Memory B cell (primary cell): Measurements from ENCODE around the gene TRAIP.

Experiments used
- ATAC-seq: fragments of 150-1000 bp; cut with Tn5 transposase; 2 replicates; pipeline ENCODE4 v1.10.0; 2021; ENCODE audit warnings: low read depth, mild to moderate bottlenecking, moderate library complexity
- DNase-seq, 2 donors: peaks; one replicate each; pipeline ENCODE4 v3.0.0; 2022; ENCODE audit warnings: low spot score in 2 of 2
- H3K27ac Mint-ChIP-seq: one replicate; pipeline ENCODE4 v1.8.0; 2022; ENCODE audit warnings: mild to moderate bottlenecking, moderate library complexity, mixed read lengths
- H3K27me3 Mint-ChIP-seq: one replicate; pipeline ENCODE4 v1.8.0; 2022; ENCODE audit warnings: mixed read lengths
- H3K36me3 Mint-ChIP-seq: one replicate; pipeline ENCODE4 v1.8.0; 2022; ENCODE audit warnings: mild to moderate bottlenecking, mixed read lengths
- H3K4me1 Mint-ChIP-seq: one replicate; pipeline ENCODE4 v1.8.0; 2022; ENCODE audit warnings: mixed read lengths
- H3K4me3 Mint-ChIP-seq: one replicate; pipeline ENCODE4 v1.8.0; 2022; ENCODE audit warnings: mild to moderate bottlenecking, moderate library complexity, mixed read lengths
- H3K9me3 Mint-ChIP-seq: one replicate; pipeline ENCODE4 v1.8.0; 2022; ENCODE audit warnings: mixed read lengths

The TRAIP gene

DNA sequence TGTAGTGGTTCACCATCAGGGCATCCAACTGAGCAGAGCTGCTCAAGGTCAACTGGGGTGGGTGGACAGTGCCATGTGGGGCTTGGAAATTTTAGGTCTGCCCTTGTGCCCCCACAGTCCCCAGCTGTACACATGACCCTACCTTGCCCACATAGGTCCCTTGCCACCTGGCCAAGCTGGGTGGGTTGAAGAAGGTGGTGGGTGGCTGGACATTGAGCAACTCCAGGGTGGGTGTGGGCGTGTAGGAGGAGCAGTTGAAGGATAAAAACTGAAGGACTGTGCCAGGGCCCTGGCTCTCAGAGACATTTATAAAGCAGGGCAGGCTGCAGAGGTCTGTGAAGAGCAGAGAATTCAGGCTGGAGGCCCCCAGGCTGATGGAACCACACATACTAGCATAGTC, 57.3 kb downstream of the TRAIP start:
- Mint-ChIP-seq H3K4me1 (peaks cover 11% of the 10 kb centered on the region), H3K4me3 (no peak overlapping the region), H3K9me3 (no peaks in the 10 kb centered on the region), H3K27ac (no peak overlapping the region), H3K27me3 (peaks cover 6% of the 10 kb centered on the region), H3K36me3 (no peaks in the 10 kb centered on the region)
- DNase-seq (no peak), ATAC-seq (no peak)

DNA sequence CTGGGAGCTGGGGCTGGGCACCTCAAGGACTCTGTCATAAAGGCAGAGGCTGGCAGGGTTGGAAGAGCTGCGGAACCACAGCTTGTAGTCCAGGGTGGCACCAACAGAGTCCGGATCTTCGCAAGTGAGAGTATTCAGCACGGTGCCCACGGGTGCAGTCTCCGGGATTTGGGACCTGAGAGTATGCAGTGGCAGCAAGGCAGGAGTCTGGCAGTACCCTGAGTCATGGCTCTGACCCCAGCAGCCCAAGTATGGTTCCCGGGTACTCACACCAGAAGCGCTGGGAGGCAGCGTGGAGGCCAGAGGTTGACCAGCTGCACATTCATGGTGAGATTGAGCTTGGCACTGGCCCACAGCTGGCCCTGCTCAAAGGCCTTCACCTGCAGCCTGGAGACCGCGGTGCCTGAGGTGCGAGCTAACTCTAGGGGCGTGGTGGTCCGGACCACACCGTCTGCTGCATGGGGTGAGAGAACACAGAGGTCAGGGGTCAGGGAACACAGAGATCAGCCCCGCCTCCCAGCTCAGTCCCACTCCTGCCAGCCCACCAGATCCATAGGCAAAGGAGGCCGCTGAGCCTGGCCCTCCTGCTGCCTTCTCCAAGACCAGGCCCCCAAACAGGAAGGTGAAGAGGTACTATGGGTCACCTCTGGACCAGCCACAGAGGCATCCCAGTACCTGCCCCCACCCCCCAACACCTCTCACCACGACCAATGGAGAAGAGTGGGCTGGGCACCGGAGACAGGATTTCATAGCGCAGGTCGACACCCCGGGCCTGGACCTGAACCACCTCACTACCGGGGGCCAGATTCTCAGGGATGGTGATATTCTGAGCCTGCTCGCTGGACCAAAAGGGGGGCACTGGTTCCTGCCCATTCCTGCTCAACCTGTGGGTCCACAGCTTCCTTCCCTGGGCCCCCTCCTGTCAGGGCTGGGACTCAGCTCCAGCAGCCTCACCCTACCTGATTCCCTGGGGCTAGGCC, 61.1 kb downstream of the TRAIP start:
- no peaks in the 10 kb centered on the region for H3K9me3 Mint-ChIP-seq
- ATAC-seq = no peak

DNA sequence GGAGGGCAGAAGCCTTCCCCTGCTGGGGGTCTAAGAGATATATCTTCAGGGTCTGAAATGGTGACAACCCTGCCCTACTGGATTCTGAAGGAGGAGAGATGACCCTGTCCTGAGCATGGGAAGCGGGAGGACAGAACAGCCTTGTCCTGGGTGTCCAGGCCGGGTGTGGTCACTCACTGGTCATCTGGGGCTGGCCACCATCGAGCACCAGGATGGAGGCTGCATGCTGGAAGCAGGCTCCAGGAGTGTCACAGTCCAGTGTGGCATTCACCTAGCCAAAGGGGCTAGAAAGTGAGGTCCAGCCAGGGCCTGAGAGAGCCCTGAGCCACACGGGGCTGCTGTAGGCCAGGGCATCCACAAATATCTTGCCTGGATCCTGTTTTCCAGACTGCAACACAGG, 61.9 kb downstream of the TRAIP start:
- Mint-ChIP-seq H3K36me3 (no peaks in the 10 kb centered on the region), H3K9me3 (no peaks in the 10 kb centered on the region), H3K4me3 (no peak overlapping the region), H3K27ac (no peak overlapping the region), H3K27me3 (peaks cover 5% of the 10 kb centered on the region), H3K4me1 (peaks cover 8% of the 10 kb centered on the region)
- no peak for ATAC-seq
- DNase-seq = no peak

More for the DNA sequence above, 61.1 kb downstream of the TRAIP start:
- Mint-ChIP-seq H3K4me1 (peaks cover 4% of the 10 kb centered on the region), H3K36me3 (no peaks in the 10 kb centered on the region), H3K27me3 (peaks cover 5% of the 10 kb centered on the region), H3K4me3 (no peak overlapping the region), H3K27ac (no peak overlapping the region)
- no peak for DNase-seq

DNA sequence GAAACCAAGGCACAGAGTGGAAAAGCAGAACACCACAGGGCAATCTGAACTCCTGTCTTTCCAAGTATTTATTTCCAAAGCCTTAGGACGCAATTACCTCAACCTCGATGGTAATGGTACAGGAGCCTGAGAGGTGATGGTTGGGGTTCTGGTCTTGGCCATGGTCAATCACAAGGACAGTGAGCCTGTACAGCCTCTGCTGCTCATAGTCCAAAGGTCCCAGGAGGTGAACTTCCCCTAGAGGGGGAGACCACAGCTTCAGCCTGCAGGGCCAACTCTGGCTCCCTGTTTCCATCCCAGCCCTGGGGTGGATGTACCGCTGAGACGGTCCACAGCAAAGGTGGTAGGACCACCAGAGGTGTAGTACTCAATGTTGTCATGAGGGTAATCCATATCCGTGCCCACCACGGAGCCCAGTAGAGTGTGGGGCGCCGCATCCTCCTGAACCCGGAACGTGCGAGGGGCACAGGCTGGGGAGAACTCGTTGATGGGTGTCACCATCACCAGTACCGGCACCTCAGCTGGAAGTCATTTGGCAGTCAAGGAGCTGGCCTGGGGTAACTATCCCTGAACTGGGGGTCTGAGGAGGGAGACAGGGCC, 62.8 kb downstream of the TRAIP start:
- Mint-ChIP-seq H3K4me3 (no peak overlapping the region), H3K27me3 (peaks cover 5% of the 10 kb centered on the region), H3K4me1 (peaks cover 8% of the 10 kb centered on the region), H3K27ac (no peak overlapping the region), H3K9me3 (no peaks in the 10 kb centered on the region), H3K36me3 (no peaks in the 10 kb centered on the region)
- DNase-seq (no peak), ATAC-seq (no peak)

DNA sequence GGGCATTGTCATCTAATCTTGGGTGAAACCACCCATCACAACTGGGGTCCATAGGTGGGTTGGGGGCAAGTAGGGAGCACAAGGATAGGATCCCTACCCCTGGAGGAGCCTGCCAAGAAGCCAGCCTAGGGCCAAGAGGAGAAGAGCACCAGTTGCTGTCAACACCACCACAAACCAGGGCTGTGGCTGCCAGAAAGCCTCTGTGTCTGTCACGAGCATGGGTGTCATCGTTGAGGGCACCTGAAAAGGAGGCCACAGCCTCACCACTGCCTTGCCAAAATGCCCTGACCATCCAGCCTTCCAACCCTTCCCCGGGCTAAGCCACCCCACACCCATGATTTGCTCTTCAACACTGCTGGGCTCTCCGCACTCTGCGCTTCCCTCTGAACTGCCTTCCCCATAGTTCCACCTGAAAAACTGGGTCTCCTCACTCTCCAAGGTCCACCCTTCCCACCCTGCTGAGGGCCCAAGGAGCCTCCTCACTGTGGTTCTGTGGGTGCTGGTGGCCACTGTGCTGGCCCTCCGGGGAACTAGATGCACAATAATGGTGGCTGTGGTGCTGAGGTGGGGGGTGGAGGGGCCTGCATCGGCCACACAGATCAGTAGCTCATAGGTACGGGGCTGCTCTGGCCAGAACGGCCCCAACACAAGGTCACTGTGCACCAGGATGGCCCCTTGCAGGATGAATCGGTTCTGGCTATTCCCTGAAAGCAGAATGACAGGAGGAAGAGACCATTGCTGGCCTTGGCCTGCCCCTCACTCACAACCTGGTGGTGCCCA, 63.8 kb downstream of the TRAIP start:
- ATAC-seq (no peak), DNase-seq (no peak)
- Mint-ChIP-seq H3K36me3 (no peaks in the 10 kb centered on the region), H3K4me1 (peaks cover 8% of the 10 kb centered on the region), H3K9me3 (no peaks in the 10 kb centered on the region), H3K27ac (no peak overlapping the region), H3K4me3 (no peak overlapping the region), H3K27me3 (peaks cover 5% of the 10 kb centered on the region)

DNA sequence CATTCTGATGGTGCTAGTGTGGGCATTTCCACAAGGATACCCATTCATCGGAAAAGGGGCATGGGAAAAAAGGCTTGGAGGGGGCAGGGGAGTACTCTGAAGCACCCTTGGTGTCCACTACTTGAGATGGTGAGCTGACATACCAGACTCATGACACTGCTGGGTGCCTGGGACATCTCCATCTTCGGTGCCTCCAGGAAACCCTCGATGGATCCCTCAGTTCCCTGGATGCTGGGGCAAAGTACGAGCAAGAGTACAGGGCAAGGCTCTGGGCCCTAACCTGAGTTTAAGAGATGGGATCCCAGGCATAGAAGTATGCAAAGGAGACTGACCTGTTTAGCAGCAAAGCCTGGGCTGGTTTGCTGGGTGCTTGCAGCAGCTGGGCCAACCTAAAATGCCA, 64.8 kb downstream of the TRAIP start:
- Mint-ChIP-seq H3K4me1 (peaks cover 10% of the 10 kb centered on the region), H3K27ac (no peak overlapping the region), H3K36me3 (no peaks in the 10 kb centered on the region), H3K9me3 (no peaks in the 10 kb centered on the region), H3K4me3 (no peak overlapping the region), H3K27me3 (peaks cover 1% of the 10 kb centered on the region)
- DNase-seq (no peak), ATAC-seq (no peak)

DNA sequence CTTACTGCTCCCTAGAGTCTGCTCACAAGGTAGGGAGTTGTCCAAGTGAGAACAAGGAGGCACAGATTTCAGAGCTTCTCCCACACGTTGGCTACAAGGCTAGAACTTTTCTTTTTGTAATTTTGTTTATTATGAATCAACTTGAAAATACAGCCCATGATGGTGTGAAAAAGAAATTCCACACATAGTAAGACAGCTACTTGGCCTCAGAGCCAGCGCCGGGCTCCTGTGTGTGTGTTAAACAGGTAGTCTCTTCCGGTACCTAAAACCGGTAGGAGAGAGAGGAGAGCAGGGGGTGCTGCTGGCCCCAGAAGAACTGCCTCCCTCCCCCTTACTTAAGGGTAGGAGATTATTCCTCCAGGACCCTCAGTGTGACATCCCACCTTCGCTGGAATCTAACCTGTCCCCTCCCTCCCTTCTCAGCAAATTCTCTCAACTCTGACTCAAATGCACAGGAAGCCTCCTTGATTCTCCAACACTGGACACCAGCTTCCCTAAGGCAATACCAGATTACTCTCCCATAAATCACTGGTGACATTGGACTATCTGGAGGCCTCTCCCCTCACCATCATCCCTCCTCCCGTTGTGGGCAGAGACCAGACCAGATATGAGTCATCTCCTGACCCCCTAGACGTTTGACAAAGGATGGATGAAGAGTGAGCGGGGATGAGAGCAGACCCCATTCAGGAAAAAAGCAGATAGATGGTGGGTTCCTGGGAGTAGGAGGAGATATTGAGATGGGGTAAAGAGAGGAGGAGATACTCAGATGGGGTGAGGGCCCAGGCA, 65.5 kb downstream of the TRAIP start:
- H3K36me3 Mint-ChIP-seq = no peaks in the 10 kb centered on the region
- peaks cover 10% of the 10 kb centered on the region for H3K4me1 Mint-ChIP-seq
- H3K9me3 Mint-ChIP-seq = no peaks in the 10 kb centered on the region
- H3K27ac Mint-ChIP-seq = no peak overlapping the region
- peaks cover 1% of the 10 kb centered on the region for H3K27me3 Mint-ChIP-seq
- H3K4me3 Mint-ChIP-seq = no peak overlapping the region
- no peak for DNase-seq
- no peak for ATAC-seq

DNA sequence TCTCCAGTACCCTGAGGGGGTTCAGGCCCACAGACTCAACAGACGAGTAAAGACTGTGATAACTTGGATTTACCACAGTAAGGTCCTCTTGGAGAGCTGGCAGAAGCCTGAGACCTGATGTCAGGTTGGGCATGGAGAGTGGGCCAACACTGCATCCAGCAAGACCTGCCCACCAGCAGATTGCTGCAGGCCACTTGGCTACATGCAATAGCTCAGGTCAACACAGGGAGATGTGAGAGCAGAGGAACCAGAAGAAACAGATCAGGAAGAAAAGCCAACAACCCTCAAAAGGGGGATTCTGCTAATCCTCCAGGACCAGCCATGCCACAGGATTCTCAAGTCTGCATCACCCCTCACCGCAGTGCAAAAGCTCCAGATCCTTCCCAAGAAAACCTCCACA, 68.3 kb downstream of the TRAIP start:
- H3K36me3 Mint-ChIP-seq = no peaks in the 10 kb centered on the region
- no peak overlapping the region for H3K4me3 Mint-ChIP-seq
- ATAC-seq (no peak), DNase-seq (no peak)
- H3K27ac Mint-ChIP-seq = no peak overlapping the region
- peaks cover 16% of the 10 kb centered on the region for H3K4me1 Mint-ChIP-seq
- H3K27me3 Mint-ChIP-seq = peaks cover 1% of the 10 kb centered on the region
- no peaks in the 10 kb centered on the region for H3K9me3 Mint-ChIP-seq

DNA sequence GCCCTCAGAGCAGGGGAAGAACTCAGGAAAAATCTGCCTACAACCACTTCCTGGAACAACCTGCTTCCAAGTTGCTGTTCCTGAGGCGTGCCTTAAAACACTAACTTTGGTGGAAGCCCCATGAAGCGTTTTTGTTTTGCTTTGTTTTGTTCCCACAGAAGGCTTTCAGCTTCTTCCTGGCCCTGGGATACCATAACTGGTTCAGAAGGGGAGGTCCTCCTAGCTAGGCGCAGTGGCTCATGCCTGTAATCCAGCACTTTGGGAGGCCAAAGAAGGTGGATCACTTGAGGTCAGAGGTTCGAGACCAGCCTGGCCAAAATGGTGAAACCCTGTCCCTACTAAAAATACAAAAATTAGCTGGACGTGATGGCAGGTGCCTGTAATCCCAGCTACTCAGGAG, 68.8 kb downstream of the TRAIP start:
- DNase-seq (no peak), ATAC-seq (no peak)
- no peaks in the 10 kb centered on the region for H3K9me3 Mint-ChIP-seq
- H3K36me3 Mint-ChIP-seq = no peaks in the 10 kb centered on the region
- peak overlapping the region; percentile 97 for H3K27ac Mint-ChIP-seq
- H3K4me1 Mint-ChIP-seq = peaks cover 16% of the 10 kb centered on the region
- H3K27me3 Mint-ChIP-seq = peaks cover 1% of the 10 kb centered on the region
- peak overlapping the region; percentile 14 for H3K4me3 Mint-ChIP-seq

DNA sequence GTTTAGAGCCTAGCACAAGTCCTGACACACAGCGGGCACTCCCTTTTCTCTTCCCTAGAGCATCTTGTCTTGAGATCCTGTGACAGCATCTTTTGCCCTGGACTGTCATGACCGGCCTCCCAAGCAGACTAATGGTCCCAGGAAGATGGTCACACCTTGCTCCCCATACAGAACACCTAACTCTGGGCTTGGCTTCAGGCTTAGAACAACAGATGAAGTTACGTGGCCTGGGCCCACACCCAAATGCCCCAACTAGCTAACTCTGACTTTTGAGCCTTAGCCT, 69.2 kb downstream of the TRAIP start:
- Mint-ChIP-seq H3K27me3 (peaks cover 1% of the 10 kb centered on the region), H3K9me3 (no peaks in the 10 kb centered on the region), H3K36me3 (no peaks in the 10 kb centered on the region), H3K4me3 (peak overlapping the region; percentile 91), H3K27ac (peak overlapping the region; percentile 97), H3K4me1 (peaks cover 16% of the 10 kb centered on the region)
- DNase-seq (no peak), ATAC-seq (no peak)

DNA sequence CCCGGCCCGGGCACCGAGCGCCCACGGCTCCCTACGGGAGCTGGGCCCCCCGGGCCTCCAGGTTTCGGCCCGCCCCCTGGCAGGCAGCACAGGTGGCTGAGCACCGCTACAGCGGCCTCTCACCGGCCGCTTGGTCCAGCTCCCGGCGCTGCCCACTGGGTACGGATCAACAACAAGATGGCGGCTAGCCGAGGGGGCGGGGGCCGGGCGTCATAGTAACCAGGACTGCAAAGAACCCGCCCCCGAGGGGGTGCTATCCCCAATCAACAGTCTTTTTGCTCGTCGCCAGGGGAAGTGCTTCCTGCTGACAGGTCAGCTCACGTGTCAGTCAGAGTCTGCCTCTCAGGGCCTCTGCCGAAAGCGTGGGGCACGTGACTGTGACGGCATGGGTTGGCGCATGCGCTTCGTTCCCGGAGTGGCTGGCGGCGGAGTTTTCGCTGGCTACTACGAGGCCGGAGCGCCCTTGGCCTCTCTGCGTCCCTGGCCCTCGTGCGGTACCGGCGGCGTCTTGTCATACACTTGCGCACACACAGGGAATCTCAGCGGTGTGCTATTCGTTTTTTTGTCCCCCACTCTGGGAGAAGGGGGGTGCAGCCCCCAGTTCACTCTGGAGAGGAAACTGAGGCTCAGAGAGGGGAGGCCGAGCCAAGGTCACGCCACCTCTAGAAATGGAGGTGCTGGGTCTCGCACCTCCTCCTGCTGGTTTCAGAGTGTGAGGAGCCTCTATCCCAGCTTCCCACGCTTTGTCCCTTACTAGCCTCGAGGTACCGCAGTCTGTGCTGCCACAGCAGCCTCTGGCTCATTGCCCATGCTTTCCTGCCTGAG, 69.8 kb downstream of the TRAIP start, which contains the start of gene IP6K1:
Gene IP6K1, minus strand, starts transcription at position 186 of the 825 bp plus-strand sequence. CDS start 38,502 bp downstream, outside the sequence.
- Mint-ChIP-seq H3K9me3 (no peaks in the 10 kb centered on the region), H3K4me1 (peaks cover 17% of the 10 kb centered on the region), H3K4me3 (peak within 1 kb of the TSS; percentile 91), H3K27ac (peak within 1 kb of the TSS; percentile 97), H3K36me3 (no peaks in the 10 kb centered on the region), H3K27me3 (peaks cover 1% of the 10 kb centered on the region)
- DNase-seq (peak; percentile 93 to 98), ATAC-seq (peak; percentile 96)

DNA sequence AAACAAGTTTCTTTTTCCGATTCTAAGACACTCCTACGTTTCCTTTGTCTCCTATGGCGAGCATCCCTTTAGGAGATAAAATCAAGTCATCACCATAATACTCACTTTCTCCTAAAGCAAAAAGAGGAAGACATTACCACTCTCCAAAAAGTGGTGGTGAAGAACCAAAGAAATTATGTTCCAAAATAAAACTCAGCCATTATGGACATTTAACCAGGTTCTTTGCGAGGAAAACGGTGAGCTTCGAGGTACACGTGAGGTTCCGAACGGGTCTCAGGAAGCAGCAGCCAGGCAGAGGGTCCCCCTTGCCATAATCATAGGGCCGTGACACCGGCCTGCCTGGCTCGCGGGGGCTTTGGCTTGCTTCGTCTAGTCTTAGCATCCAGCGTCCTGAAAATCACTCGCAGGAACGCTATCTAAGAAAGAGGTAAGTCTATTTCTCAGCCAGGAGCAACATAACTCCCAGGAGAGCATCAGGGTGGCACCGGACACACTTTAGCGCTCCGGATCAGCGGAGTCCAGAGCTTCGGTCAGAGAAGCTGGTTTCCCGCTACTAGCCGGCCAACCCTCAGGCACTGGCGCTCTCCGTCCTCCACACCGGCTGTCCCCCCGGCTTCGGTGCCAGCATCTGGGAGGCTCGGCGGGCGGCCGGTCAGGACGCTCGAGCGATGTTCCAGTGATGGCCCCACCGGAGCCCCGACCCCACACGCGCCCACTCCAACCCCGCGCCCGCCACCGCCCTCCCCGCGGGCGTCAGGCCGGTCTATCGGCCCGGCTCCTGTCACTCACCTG, 70.6 kb downstream of the TRAIP start:
- Mint-ChIP-seq H3K4me3 (peak overlapping the region; percentile 91), H3K9me3 (no peaks in the 10 kb centered on the region), H3K4me1 (peaks cover 20% of the 10 kb centered on the region), H3K27me3 (no peaks in the 10 kb centered on the region), H3K27ac (peak overlapping the region; percentile 97), H3K36me3 (peaks cover 3% of the 10 kb centered on the region)
- DNase-seq = no peak
- peak; percentile 34 for ATAC-seq
